Breast epithelium (tissue), 3 donors: ENCODE data around the gene PRKCSH.

Experiments
- POLR2A ChIP-seq: fragments of 450-650 bp; IDR thresholded peaks from one replicate; pipeline ENCODE4 v1.6.1; 2016; ENCODE audit warnings: antibody characterized with exemption, mild to moderate bottlenecking, moderate library complexity
- POLR2AphosphoS5 ChIP-seq, 3 donors: sonication (generic); formaldehyde crosslinking; IDR thresholded peaks; one replicate each; pipeline ENCODE4 v1.6.1; 2017; ENCODE audit warnings: antibody characterized with exemption in 3 of 3
- TF ChIP-seq, protein P1 (sequence below), 3 donors: fragments of 450-650 bp; IDR thresholded peaks; one replicate each; pipeline ENCODE4 v1.5.1; 2016 to 2017; ENCODE audit warnings: antibody characterized with exemption in 3 of 3, mild to moderate bottlenecking in 3 of 3, moderate library complexity in 3 of 3

DNA sequence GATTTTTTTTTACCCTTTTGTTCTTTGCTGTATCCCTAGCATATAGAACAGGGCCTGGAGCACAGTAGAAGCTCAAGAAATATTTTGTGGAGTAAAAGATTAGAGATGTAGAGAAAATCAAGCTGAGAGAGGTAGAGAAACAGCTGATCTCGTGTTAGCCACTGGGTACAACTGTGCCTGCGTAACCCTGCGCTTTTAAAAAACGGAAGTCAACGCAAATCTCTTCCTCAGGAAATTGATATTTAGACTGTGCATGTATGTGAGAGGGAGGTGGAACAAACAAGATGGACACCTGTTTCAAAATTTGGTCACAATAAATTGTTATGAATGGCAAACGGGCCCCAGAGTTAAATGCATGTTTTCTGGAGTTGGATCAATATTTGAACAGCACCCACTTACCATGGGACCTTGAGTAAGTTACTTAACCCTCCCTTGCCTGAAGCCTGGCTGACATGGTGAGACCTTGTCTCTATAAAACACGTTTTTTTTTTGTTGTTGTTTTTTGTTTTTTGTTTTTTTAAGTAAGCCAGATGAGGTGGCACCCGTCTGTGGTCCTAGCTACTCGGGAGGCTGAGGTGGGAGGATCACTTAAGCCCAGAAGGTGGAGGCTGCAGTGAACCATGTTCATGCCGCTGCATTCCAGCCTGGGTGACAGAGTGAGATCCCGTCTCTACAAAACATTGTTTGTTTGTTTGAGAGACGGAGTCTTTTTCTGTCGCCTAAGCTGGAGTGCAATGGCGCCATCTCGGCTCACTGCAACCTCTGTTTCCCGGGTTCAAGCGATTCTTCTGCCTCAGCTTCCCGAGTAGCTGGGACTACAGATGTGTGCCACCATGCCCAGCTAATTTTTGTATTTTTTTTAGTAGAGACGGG, 48.0 kb upstream of the PRKCSH start:
- TF ChIP-seq, protein P1, sequence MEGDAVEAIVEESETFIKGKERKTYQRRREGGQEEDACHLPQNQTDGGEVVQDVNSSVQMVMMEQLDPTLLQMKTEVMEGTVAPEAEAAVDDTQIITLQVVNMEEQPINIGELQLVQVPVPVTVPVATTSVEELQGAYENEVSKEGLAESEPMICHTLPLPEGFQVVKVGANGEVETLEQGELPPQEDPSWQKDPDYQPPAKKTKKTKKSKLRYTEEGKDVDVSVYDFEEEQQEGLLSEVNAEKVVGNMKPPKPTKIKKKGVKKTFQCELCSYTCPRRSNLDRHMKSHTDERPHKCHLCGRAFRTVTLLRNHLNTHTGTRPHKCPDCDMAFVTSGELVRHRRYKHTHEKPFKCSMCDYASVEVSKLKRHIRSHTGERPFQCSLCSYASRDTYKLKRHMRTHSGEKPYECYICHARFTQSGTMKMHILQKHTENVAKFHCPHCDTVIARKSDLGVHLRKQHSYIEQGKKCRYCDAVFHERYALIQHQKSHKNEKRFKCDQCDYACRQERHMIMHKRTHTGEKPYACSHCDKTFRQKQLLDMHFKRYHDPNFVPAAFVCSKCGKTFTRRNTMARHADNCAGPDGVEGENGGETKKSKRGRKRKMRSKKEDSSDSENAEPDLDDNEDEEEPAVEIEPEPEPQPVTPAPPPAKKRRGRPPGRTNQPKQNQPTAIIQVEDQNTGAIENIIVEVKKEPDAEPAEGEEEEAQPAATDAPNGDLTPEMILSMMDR (IDR thresholded peaks at IDR 0.05), result no peak
- no peak for TF ChIP-seq POLR2A
- TF ChIP-seq POLR2AphosphoS5 (IDR thresholded peaks at IDR 0.05), result no peak
